ENCODE data around the gene MAPKAP1. TPM values are rescaled to one million over a fixed set of nuclear protein-coding genes. Genes with fewer than 3 reads are reported as not detected.

The MAPKAP1 gene
- total and polyA plus RNA-seq, 2 of the 13 experiments (the other 11 are each of a cell fraction or from before 2014, with no cell fraction given): 45.0 to 64.3 TPM

GRCh38 chr9:125515983-125516940, 190.7 kb downstream of the MAPKAP1 start:
- Histone ChIP-seq H3K36me3 (replicated peaks in 1 of 2; ENCODE audit: control insufficient read depth in 1 of 2, insufficient read depth in 2 of 2, low read length in 2 of 2) (peaks cover 0 to 4% of the 10 kb centered on the region in 2 experiments; a peak in 1 of 5 replicates), H4K20me1 (ENCODE audit: insufficient read depth, low read length) (no peaks in the 10 kb centered on the region), H2AFZ (ENCODE audit: low read length) (no peak overlapping the region), H3K27me3 (ENCODE audit: control insufficient read depth in 1 of 2, insufficient read depth in 2 of 2, low read length in 2 of 2) (no peaks in the 10 kb centered on the region), H3K79me2 (ENCODE audit: insufficient read depth, low read length) (no peaks in the 10 kb centered on the region), H3K4me3 (replicated peaks in 1 of 3; ENCODE audit: insufficient read depth in 1 of 3, low read depth in 2 of 3, low read length in 3 of 3) (no peak overlapping the region), H3K9ac (ENCODE audit: insufficient read depth, low read depth, low read length) (no peak overlapping the region), H3K4me1 (ENCODE audit: insufficient read depth, low read length) (peaks cover 19% of the 10 kb centered on the region), H3K9me3 (ENCODE audit: low read length) (no peaks in the 10 kb centered on the region), H3K27ac (ENCODE audit: extremely low read length, insufficient read depth, low read length) (no peak overlapping the region), H3K4me2 (ENCODE audit: low read depth, low read length) (no peak overlapping the region)
- DNase-seq (ENCODE audit: low spot score) (no peak), ATAC-seq (no peak), FAIRE-seq (no peak)
- POLR2A ChIA-PET: no interaction called here
- in situ Hi-C loops (cut with HindIII; ENCODE audit: extremely low pct_ligation_motif_present, low pct_unique_long_range_greater_than_20kb): no loop called here
- 94% methylated on average over 6 of the region's 6 CpGs for WGBS (ENCODE audit: low lambda C conversion rate)
- CTCF ChIA-PET (ENCODE audit: low intra/inter-chr PET ratio, low total read pairs): no interaction called here
- BruUV-seq (replicated peaks): no TSS peak
- TF ChIP-seq IRF1 (CRISPR knock-in tag; IDR thresholded peaks at IDR 0.05; ENCODE audit: low read depth) (no peak), MAZ (IDR thresholded peaks at IDR 0.05; ENCODE audit: borderline replicate concordance, low read depth, low read length) (no peak), MAZ (CRISPR knock-in tag; IDR thresholded peaks at IDR 0.05; ENCODE audit: low read depth) (no peak), HOXA3 (CRISPR knock-in tag; IDR thresholded peaks at IDR 0.05) (no peak), DR1 (CRISPR knock-in tag; IDR thresholded peaks at IDR 0.05) (no peak), ZNF547 (CRISPR knock-in tag; IDR thresholded peaks at IDR 0.05) (no peak), HNF1A (IDR thresholded peaks at IDR 0.05; ENCODE audit: low read depth) (no peak), HNF1A (CRISPR knock-in tag; IDR thresholded peaks at IDR 0.05; ENCODE audit: borderline replicate concordance) (no peak)
- intact Hi-C loops (cut with micrococcal nuclease; ENCODE audit: unreplicated experiment): no loop called here

All from HepG2 (cell line).